HG02763 (cell line): ENCODE data around the gene SLC22A24.
"Not testable (repeated sequence)": the region's sequence is repeated elsewhere in the genome, so short reads cannot be mapped to it uniquely, and the experiment has no call there.

Experiments used
- ATAC-seq: cut with Tn5 transposase; IDR thresholded peaks from one replicate; pipeline ENCODE4 v1.9.1; 2021; ENCODE audit warnings: mild to moderate bottlenecking, moderate library complexity; ENCODE audit not compliant: unreplicated experiment

SLC22A24 gene

DNA sequence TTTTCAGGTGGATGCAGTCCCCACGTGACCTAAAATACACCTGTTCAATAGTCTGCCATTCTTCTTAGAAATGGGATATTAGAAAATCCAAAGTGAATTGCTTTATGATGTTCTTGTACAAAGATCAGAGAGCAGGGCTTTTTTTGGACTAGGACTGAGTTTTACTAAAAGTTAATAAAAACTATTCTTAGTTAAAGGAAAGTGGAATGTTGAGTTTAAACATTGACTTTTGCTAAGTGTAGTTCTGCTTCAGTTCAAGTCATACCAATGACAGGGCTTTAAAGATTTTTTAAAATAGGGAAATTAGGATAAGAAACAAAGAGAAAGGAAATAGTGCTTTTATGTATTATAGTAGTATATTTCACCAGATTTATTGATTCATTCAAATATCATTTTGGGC, at the start of gene SLC22A24:
SLC22A24 (minus strand) TSS at position 101 of the 400 bp plus-strand sequence. CDS start 442 bp downstream, outside the sequence.
- ATAC-seq, result no peak

DNA sequence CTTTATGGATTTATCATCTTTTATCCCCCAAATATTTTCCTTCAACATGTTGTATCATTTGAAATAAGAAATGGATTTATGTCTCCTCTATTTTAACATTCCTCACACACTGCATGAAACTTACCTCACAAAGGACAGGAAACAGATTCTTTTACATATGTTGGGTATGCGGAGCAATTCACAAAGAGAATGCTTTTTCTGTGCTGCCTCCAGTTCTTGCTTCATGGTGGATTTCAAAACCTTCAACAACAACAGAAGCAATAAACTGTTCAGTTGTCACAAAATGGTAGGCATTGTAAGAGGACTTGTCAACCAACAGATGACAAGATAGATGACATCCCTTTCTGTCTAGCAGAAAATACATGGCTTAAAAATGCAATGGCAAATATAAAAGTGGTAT, 36.5 kb upstream of the SLC22A24 start:
- no peak for ATAC-seq

GRCh38 chr11:63179432-63180041, 35.5 kb upstream of the SLC22A24 start:
- no peak for ATAC-seq

- ATAC-seq, result no peak
Observed at GRCh38 chr11:63177872-63178271, 33.9 kb upstream of the SLC22A24 start.

DNA sequence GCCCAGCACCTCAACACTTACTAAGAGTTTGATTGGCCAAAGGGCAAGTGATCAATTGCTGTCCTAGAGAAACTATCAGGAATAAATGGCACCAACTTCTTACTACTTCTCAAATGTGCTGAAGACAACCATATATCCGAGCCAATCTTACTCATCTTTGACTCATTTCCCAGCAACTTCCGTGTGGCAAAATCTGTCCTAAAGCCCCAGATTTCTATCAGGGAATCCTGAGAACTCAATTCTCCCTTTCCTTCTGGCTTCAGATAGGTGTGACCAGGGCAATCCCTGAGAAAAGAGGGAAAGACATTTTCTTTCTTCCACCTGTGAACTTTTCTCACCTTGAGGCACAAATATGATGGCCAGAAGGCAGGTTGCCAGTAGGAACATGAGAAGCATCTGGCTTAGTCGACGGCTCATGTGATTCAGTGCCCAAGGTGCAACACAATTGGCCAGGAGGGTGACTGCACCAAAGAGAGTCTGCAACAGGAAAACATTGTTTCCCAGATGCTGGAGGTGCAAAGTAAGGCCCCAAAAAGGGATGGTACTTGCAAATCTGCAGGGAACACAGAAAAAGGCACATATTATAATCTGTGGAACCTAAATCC, 21.8 kb upstream of the SLC22A24 start:
- no peak for ATAC-seq

DNA sequence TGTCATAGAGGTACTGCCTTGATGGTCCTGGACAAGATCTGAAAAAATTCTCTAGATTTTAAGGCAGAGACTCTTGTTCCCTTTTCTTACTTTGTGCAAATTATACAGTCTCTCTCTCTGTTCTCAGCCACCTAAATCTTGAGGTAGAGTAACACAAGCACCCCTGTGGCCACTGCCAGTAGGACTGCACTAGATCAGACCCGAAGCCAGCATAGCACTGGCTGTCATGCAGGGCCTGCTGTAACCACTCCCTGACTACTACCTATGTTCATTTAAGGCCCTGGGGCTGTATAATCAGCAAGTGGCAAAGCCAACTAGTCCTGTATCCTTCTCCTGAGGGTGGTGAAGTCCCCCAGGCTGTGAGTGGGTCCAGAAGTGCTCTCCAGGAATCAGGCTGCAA, 11.8 kb upstream of the SLC22A24 start:
- no peak for ATAC-seq

DNA sequence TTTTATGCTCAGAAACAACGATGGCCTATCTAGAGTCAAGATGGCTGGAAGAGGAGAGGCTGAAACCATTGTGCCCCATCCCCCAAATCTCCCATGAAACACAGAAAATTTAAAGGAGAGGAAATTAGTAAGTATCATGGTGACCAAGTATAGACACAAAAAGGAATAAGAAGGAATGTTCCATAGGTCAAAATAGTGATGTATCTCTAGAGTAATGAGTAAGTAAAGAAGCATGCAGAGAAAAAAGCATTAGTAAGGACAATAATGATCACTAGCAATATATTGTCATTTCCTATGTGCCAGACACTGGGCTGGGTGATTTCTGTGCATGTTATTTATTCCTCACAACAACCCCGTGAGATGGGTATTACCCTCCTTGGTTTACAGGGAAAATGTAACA, 2.6 kb upstream of the SLC22A24 start:
- no peak for ATAC-seq

DNA sequence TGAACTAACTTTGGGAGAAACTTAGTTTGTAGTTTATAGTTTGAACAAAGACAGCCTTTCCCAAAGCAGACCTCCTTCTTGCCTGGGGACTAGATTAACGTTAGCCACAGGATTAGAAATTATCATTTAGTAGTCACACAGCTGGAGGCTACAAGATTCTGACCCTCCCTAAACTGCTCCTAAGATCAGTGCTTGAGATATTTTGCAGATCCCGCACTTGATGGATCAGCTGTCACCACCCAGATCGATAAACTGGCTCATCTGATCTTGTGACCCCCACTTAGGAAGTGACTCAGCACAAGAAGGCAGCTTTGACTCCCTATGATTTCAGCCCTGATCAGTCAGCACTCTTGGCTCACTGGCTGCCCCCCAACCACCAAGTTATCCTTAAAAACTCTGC, 1.6 kb downstream of the SLC22A24 start:
- no peak for ATAC-seq

DNA sequence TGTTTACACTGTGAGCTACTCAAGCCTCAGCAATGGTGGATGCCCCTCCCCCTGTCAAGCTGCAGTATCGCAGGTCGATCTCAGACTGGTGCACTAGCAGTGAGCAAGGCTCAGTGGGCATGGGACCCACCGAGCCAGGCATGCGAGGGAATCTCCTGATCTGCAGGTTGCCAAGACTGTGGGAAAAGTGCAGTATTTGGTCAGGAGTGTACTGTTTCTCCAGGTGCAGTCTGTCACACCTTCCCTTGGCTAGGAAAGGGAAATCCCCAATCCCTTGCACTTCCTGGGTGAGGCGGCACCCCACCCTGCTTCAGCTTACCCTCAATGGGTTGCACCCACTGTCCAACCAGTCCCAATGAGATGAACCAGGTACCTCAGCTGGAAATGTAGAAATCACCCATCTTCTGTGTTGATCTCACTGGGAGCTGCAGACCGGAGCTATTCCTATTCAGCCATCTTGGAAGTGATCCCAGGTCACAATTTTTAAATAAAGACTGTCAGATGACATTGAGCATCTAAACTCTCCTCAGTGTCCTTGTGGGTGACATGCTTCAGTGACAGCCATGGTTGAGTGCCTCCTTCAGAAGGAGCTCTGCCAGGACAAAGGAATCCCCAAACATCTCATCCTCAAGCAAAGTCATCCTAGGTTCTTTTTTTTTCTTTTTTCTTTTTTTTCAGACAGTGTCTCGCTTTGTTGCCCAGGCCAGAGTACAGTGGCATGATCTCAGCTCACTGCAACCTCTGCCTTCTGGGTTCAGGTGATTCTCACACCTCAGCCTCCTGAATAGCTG, 10.8 kb downstream of the SLC22A24 start:
- ATAC-seq, result no peak

GRCh38 chr11:63099555-63099954, 44.5 kb downstream of the SLC22A24 start:
- ATAC-seq, result no peak

DNA sequence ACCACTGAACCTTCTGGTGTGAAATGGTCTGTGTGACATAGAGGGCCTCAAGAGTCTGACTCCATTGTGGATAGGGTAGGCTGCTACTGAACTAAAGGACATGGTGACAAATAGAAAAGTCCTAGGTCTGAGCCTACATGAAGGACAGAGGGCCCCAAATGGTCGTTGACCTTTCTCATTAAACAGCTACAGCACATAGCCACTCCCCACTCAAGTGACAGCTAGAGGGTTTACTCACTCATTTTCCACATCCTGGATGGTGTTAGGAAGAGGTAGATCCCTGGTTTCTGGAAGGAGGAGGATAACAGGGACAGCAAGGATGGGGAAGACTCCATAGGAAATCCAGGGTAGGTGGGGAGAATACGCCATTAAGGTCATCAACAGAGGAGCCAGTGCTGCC, 63.3 kb downstream of the SLC22A24 start:
- ATAC-seq, result no peak

DNA sequence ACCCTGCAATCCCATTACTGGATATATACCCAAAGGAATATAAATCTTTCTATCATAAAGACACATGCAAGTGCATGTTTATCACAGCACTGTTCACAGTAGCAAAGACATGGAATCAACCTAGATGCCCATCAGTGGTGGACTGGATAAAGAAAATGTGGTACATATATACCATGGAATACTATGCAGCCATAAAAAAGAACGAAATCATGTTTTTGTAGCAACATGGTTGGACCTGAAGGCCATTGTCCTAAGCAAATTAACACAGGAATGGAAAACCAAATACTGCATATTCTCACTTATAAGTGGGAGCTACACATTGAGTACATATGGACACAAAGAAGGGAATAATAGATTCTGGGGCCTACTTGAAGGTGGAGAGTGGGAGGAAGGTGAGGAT, 97.8 kb downstream of the SLC22A24 start:
- ATAC-seq, result not testable (repeated sequence)

GRCh38 chr11:63042596-63042995, 101.4 kb downstream of the SLC22A24 start:
- ATAC-seq, result no peak

- ATAC-seq, result no peak
Observed at GRCh38 chr11:63032457-63032856, 111.6 kb downstream of the SLC22A24 start.
